ENCODE measurements around the gene ARHGAP40. TPM values are rescaled to one million over a fixed set of nuclear protein-coding genes. Genes with fewer than 3 reads are reported as not detected.

Gene ARHGAP40
- total and polyA plus RNA-seq, 9 of the 15 experiments (the other 6 are each of a cell fraction or from before 2014, with no cell fraction given), result not detected

GRCh38 chr20:38558596-38559360 lies 42.8 kb upstream of the ARHGAP40 start:
- Histone ChIP-seq H2AFZ (ENCODE audit: low read depth, low read length) (no peak overlapping the region), H4K20me1 (replicated peaks; ENCODE audit: control insufficient read depth, insufficient read depth, low read length) (no peaks in the 10 kb centered on the region), H3K4me1 (replicated peaks in 1 of 2; ENCODE audit: control insufficient read depth in 2 of 2, insufficient read depth in 2 of 2, low read length in 2 of 2) (peaks cover 10% of the 10 kb centered on the region in 2 experiments; a peak in 4 of 5 replicates), H3K9me1 (ENCODE audit: control insufficient read depth, insufficient read depth, low read length) (no peaks in the 10 kb centered on the region), H3K9ac (ENCODE audit: insufficient read depth in 1 of 2, low read depth in 2 of 2, low read length in 2 of 2) (no peak overlapping the region), H3K4me3 (no peak overlapping the region), H3K27ac (ENCODE audit: extremely low read depth, low read depth, low read length) (no peak overlapping the region), H3K4me2 (ENCODE audit: insufficient read depth, low read length) (no peak overlapping the region), H3K79me2 (ENCODE audit: control insufficient read depth, insufficient read depth, low read length) (no peaks in the 10 kb centered on the region), H3K36me3 (ENCODE audit: control insufficient read depth, insufficient read depth, low read length) (peaks cover 63% of the 10 kb centered on the region), H3K9me3 (replicated peaks; ENCODE audit: control insufficient read depth, insufficient read depth, low read depth, low read length) (no peaks in the 10 kb centered on the region), H3K27me3 (ENCODE audit: control insufficient read depth in 2 of 2, insufficient read depth in 2 of 2, low read length in 2 of 2) (no peaks in the 10 kb centered on the region)
- ChIA-PET CTCF (ENCODE audit: low intra/inter-chr PET ratio) (no interaction called here), POLR2A (interaction anchor here (0.6 kb wide), 1 partner anchor 22 kb away, joined by 3 read pairs; no protein-coding TSS in a partner anchor)
- intact Hi-C loops (cut with micrococcal nuclease), result no loop called here
- no TSS peak for BruUV-seq (replicated peaks)
- DNase-seq (ENCODE audit: extremely low read depth in 1 of 4, low spot score in 3 of 4) (no peak), ATAC-seq (no peak), FAIRE-seq (peak; percentile 44)
- TF ChIP-seq EGR1 (conservative IDR thresholded peaks at IDR 0.05), result no peak
- no peak for TF ChIP-seq SMAD4 (CRISPR knock-in tag; conservative IDR thresholded peaks at IDR 0.05)
- no peak for TF ChIP-seq ZFP30 (CRISPR knock-in tag; IDR thresholded peaks at IDR 0.05; ENCODE audit: borderline replicate concordance)
- no peak for TF ChIP-seq LCOR (CRISPR knock-in tag; IDR thresholded peaks at IDR 0.05)
- no peak for TF ChIP-seq MED1 (CRISPR knock-in tag; IDR thresholded peaks at IDR 0.05; ENCODE audit: borderline replicate concordance)
- TF ChIP-seq RCOR1 (IDR thresholded peaks at IDR 0.05; ENCODE audit: borderline replicate concordance in 1 of 2, low read depth in 2 of 2, low read length in 2 of 2), result no peak
- TF ChIP-seq, protein P1, sequence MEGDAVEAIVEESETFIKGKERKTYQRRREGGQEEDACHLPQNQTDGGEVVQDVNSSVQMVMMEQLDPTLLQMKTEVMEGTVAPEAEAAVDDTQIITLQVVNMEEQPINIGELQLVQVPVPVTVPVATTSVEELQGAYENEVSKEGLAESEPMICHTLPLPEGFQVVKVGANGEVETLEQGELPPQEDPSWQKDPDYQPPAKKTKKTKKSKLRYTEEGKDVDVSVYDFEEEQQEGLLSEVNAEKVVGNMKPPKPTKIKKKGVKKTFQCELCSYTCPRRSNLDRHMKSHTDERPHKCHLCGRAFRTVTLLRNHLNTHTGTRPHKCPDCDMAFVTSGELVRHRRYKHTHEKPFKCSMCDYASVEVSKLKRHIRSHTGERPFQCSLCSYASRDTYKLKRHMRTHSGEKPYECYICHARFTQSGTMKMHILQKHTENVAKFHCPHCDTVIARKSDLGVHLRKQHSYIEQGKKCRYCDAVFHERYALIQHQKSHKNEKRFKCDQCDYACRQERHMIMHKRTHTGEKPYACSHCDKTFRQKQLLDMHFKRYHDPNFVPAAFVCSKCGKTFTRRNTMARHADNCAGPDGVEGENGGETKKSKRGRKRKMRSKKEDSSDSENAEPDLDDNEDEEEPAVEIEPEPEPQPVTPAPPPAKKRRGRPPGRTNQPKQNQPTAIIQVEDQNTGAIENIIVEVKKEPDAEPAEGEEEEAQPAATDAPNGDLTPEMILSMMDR (IDR thresholded peaks at IDR 0.05 in 2 of 3, conservative IDR thresholded peaks at IDR 0.05 in 1 of 3; ENCODE audit: insufficient read depth in 2 of 3, low read depth in 1 of 3, low read length in 3 of 3), result no peak
- TF ChIP-seq ZSCAN29 (IDR thresholded peaks at IDR 0.05), result no peak
- no peak for TF ChIP-seq JUND (IDR thresholded peaks at IDR 0.05; ENCODE audit: borderline replicate concordance, low read depth, low read length)
- TF ChIP-seq JUND (tag; IDR thresholded peaks at IDR 0.05; ENCODE audit: borderline replicate concordance, low read depth, low read length), result no peak
- TF ChIP-seq ZNF324 (CRISPR knock-in tag; IDR thresholded peaks at IDR 0.05), result no peak
- TF ChIP-seq SOX6 (IDR thresholded peaks at IDR 0.05), result no peak
- TF ChIP-seq COPS2 (conservative IDR thresholded peaks at IDR 0.05), result no peak
- TF ChIP-seq PCBP2 (IDR thresholded peaks at IDR 0.05; ENCODE audit: low read depth, low read length, poor library complexity, severe bottlenecking), result no peak
- TF ChIP-seq, protein P2, sequence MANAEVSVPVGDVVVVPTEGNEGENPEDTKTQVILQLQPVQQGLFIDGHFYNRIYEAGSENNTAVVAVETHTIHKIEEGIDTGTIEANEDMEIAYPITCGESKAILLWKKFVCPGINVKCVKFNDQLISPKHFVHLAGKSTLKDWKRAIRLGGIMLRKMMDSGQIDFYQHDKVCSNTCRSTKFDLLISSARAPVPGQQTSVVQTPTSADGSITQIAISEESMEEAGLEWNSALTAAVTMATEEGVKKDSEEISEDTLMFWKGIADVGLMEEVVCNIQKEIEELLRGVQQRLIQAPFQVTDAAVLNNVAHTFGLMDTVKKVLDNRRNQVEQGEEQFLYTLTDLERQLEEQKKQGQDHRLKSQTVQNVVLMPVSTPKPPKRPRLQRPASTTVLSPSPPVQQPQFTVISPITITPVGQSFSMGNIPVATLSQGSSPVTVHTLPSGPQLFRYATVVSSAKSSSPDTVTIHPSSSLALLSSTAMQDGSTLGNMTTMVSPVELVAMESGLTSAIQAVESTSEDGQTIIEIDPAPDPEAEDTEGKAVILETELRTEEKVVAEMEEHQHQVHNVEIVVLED (CRISPR knock-in tag; IDR thresholded peaks at IDR 0.05), result no peak
- TF ChIP-seq ZNF668 (CRISPR knock-in tag; IDR thresholded peaks at IDR 0.05), result no peak
- TF ChIP-seq, protein P3, sequence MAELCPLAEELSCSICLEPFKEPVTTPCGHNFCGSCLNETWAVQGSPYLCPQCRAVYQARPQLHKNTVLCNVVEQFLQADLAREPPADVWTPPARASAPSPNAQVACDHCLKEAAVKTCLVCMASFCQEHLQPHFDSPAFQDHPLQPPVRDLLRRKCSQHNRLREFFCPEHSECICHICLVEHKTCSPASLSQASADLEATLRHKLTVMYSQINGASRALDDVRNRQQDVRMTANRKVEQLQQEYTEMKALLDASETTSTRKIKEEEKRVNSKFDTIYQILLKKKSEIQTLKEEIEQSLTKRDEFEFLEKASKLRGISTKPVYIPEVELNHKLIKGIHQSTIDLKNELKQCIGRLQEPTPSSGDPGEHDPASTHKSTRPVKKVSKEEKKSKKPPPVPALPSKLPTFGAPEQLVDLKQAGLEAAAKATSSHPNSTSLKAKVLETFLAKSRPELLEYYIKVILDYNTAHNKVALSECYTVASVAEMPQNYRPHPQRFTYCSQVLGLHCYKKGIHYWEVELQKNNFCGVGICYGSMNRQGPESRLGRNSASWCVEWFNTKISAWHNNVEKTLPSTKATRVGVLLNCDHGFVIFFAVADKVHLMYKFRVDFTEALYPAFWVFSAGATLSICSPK (IDR thresholded peaks at IDR 0.05; ENCODE audit: borderline replicate concordance), result no peak
- in situ Hi-C loops (cut with MboI), result no loop called here
- WGBS (ENCODE audit: insufficient coverage, low coverage, missing lambda C conversion rate), result 93% methylated on average over 3 of the region's 3 CpGs

Measured in K562 (cell line).